Large intestine (tissue), 3 donors: Measurements from ENCODE around the gene HAP1. TPM values are rescaled to one million over a fixed set of nuclear protein-coding genes. Genes with fewer than 3 reads are reported as not detected.

Experiments
- DNase-seq, 2 donors: peaks; one replicate each; pipeline versions ENCODE4 v3.0.0 to v3.0.0-alpha.2; 2013
- H3K27ac ChIP-seq: one replicate; pipeline ENCODE4 v1.5.1; 2013; ENCODE audit warnings: low read length
- H3K27me3 ChIP-seq: 2 replicates; pipeline ENCODE4 v1.6.1; 2013; ENCODE audit warnings: low read length; ENCODE audit not compliant: control insufficient read depth, insufficient read depth
- H3K36me3 ChIP-seq: 2 replicates; pipeline ENCODE4 v1.6.1; 2013; ENCODE audit warnings: low read length; ENCODE audit not compliant: control insufficient read depth, insufficient read depth
- H3K4me1 ChIP-seq: one replicate; pipeline ENCODE4 v1.6.1; 2013; ENCODE audit warnings: low read length; ENCODE audit not compliant: control insufficient read depth, insufficient read depth
- H3K4me3 ChIP-seq: one replicate; pipeline ENCODE4 v1.5.1; 2013; ENCODE audit warnings: low read length
- H3K9me3 ChIP-seq: one replicate; pipeline ENCODE4 v1.6.1; 2013; ENCODE audit warnings: mild to moderate bottlenecking, low read depth, low read length, moderate library complexity; ENCODE audit not compliant: control insufficient read depth
- WGBS: methylation state at CpG from one replicate; pipeline ENCODE4 v1.1.5; 2013; ENCODE audit warnings: low lambda C conversion rate; ENCODE audit not compliant: insufficient coverage; 5-methylcytosine and 5-hydroxymethylcytosine counted together
- polyA plus RNA-seq: library from polyadenylated mRNA; unstranded; fragments of 120-200 nt; gene quantifications from one replicate; pipeline ENCODE4 v1.2.1, GENCODE V29; 2013

HAP1 gene
- polyA plus RNA-seq, 1 donor = 0.39 TPM

GRCh38 chr17:41763327-41763726, 28.9 kb upstream of the HAP1 start:
- H3K27ac ChIP-seq = no peak overlapping the region
- WGBS = no CpG with 5 or more reads among the region's 8 CpGs
- peaks cover 86% of the 10 kb centered on the region for H3K36me3 ChIP-seq
- H3K4me3 ChIP-seq = no peak overlapping the region
- H3K4me1 ChIP-seq = no peaks in the 10 kb centered on the region
- H3K9me3 ChIP-seq = no peaks in the 10 kb centered on the region
- H3K27me3 ChIP-seq = no peaks in the 10 kb centered on the region
- DNase-seq = no peak

GRCh38 chr17:41762841-41763240, 28.4 kb upstream of the HAP1 start:
- H3K9me3 ChIP-seq = no peaks in the 10 kb centered on the region
- no peak overlapping the region for H3K27ac ChIP-seq
- H3K4me3 ChIP-seq = no peak overlapping the region
- no CpG with 5 or more reads among the region's 16 CpGs for WGBS
- no peaks in the 10 kb centered on the region for H3K27me3 ChIP-seq
- no peaks in the 10 kb centered on the region for H3K4me1 ChIP-seq
- no peak for DNase-seq
- H3K36me3 ChIP-seq = peaks cover 89% of the 10 kb centered on the region

DNA sequence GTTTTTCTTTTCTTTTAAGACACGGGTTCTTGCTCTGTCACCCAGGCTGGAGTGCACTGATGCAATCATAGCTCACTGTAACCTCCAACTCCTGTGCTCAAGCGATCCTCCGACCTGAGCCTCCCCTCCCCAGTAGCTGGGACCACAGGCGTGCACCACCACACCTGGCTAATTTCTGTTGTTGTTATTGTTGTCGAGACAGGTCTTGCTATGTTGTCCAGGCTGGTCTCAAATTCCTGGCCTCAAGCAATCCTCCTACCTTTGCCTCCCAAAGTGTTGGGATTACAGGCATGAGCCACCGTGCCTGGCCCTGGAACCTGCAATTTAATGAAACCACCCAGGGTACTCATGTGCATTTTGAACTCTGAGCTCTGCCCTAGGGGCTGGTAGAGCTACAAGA, 27.9 kb upstream of the HAP1 start:
- WGBS = no CpG with 5 or more reads among the region's 6 CpGs

GRCh38 chr17:41760878-41761277, 26.4 kb upstream of the HAP1 start:
- DNase-seq = no peak
- Histone ChIP-seq H3K4me1 (no peaks in the 10 kb centered on the region), H3K27ac (no peak overlapping the region), H3K9me3 (no peaks in the 10 kb centered on the region), H3K36me3 (peaks cover 90% of the 10 kb centered on the region), H3K4me3 (no peak overlapping the region), H3K27me3 (no peaks in the 10 kb centered on the region)
- WGBS = no CpG with 5 or more reads among the region's 6 CpGs

More for the DNA sequence above, 27.9 kb upstream of the HAP1 start:
- H3K27ac ChIP-seq = no peak overlapping the region
- H3K36me3 ChIP-seq = peaks cover 89% of the 10 kb centered on the region
- no peak overlapping the region for H3K4me3 ChIP-seq
- no peak for DNase-seq
- no peaks in the 10 kb centered on the region for H3K9me3 ChIP-seq
- H3K27me3 ChIP-seq = no peaks in the 10 kb centered on the region
- no peaks in the 10 kb centered on the region for H3K4me1 ChIP-seq

GRCh38 chr17:41758601-41759000, 24.2 kb upstream of the HAP1 start:
- Histone ChIP-seq H3K36me3 (peaks cover 92% of the 10 kb centered on the region), H3K4me1 (no peaks in the 10 kb centered on the region), H3K4me3 (no peak overlapping the region), H3K27ac (no peak overlapping the region), H3K27me3 (no peaks in the 10 kb centered on the region), H3K9me3 (no peaks in the 10 kb centered on the region)
- no peak for DNase-seq
- no CpG with 5 or more reads among the region's 9 CpGs for WGBS

DNA sequence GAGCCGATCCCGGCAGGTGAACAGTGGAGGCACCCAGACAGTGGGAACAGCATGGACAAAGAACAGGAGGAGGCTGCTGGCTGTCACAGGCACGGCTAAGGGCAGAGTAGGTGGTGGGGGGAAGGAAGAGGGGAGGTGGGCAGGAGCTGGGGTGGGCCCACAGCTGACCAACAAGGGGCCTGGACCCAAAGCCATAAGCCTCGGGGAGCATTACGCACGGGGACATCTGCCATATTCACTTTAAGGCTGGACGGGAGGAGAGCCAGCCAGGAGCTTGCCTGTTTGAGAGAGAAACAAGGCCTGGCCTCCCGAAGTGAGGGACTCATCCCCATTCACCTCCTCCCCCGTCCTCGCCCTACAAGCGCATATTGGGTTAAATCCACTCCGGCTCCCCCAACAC, 19.6 kb upstream of the HAP1 start:
- peaks cover 58% of the 10 kb centered on the region for H3K36me3 ChIP-seq

GRCh38 chr17:41751288-41751687, 16.8 kb upstream of the HAP1 start:
- Histone ChIP-seq H3K36me3 (peaks cover 32% of the 10 kb centered on the region), H3K27me3 (no peaks in the 10 kb centered on the region), H3K4me3 (no peak overlapping the region), H3K4me1 (peaks cover 2% of the 10 kb centered on the region), H3K9me3 (no peaks in the 10 kb centered on the region), H3K27ac (no peak overlapping the region)
- WGBS = no CpG with 5 or more reads among the region's 3 CpGs
- DNase-seq = no peak

More for the DNA sequence above, 19.6 kb upstream of the HAP1 start:
- no peaks in the 10 kb centered on the region for H3K4me1 ChIP-seq
- H3K27me3 ChIP-seq = no peaks in the 10 kb centered on the region
- no peak overlapping the region for H3K27ac ChIP-seq
- DNase-seq = no peak
- H3K4me3 ChIP-seq = no peak overlapping the region
- WGBS = 63% methylated on average over 2 of the region's 12 CpGs
- H3K9me3 ChIP-seq = no peaks in the 10 kb centered on the region

DNA sequence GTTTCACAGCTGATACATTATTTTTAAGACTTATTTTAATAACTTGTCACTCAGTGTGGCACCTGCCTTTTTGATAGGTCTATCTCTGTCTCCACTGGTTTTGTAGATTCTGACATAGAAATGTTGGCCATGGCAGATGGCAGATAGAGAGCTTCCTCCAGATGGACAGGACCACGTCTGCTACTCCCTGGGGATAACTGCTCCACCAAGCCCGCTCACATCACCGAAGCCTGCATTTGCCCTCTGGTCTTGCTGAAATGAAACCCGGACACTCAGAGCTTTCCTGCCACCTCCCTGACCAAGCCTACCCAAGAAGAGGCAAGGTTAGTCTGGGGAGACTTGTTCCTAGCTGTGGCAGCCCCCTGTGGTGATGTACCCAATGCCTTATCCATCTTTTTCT, 16.4 kb upstream of the HAP1 start:
- WGBS = no CpG with 5 or more reads among the region's 4 CpGs
- H3K4me1 ChIP-seq = peaks cover 2% of the 10 kb centered on the region

DNA sequence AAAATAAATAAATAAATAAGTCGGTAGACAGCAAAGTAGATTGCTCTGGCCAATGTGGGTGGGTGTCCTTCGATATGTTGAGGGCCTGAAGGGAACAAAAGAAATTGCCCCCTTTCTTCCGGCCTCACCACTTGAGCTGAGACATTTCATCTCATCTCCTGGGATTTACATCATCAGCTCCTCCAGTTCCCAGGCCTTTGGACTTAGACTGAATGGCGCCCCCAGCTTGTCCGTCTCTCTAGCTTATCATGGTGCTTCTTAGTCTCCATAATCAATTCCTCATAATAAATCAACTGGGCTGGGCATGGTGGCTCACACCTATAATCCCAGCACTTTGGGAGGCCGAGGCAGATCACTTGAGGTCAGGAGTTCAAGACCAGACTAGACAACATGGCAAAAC, 13.8 kb upstream of the HAP1 start:
- no peaks in the 10 kb centered on the region for H3K27me3 ChIP-seq
- H3K27ac ChIP-seq = no peak overlapping the region
- H3K4me3 ChIP-seq = no peak overlapping the region
- no peaks in the 10 kb centered on the region for H3K9me3 ChIP-seq
- WGBS = 100% methylated on average over 2 of the region's 6 CpGs
- H3K4me1 ChIP-seq = peaks cover 2% of the 10 kb centered on the region
- peak in 1 of 2 donors; percentile 41 for DNase-seq
- H3K36me3 ChIP-seq = peaks cover 3% of the 10 kb centered on the region

More for the DNA sequence above, 16.4 kb upstream of the HAP1 start:
- Histone ChIP-seq H3K9me3 (no peaks in the 10 kb centered on the region), H3K36me3 (peaks cover 27% of the 10 kb centered on the region), H3K27me3 (no peaks in the 10 kb centered on the region), H3K27ac (no peak overlapping the region), H3K4me3 (no peak overlapping the region)
- DNase-seq = no peak

- Histone ChIP-seq H3K4me3 (no peak overlapping the region), H3K9me3 (no peaks in the 10 kb centered on the region), H3K4me1 (peaks cover 5% of the 10 kb centered on the region), H3K27me3 (peaks cover 11% of the 10 kb centered on the region), H3K36me3 (no peaks in the 10 kb centered on the region), H3K27ac (no peak overlapping the region)
- WGBS = no CpG with 5 or more reads among the region's 9 CpGs
- DNase-seq = no peak
Observed at GRCh38 chr17:41741709-41742108, 7.3 kb upstream of the HAP1 start.

- peaks cover 22% of the 10 kb centered on the region for H3K27me3 ChIP-seq
- no peaks in the 10 kb centered on the region for H3K9me3 ChIP-seq
- no peak overlapping the region for H3K27ac ChIP-seq
- DNase-seq = no peak
- H3K36me3 ChIP-seq = no peaks in the 10 kb centered on the region
- 100% methylated on average over 1 of the region's 5 CpGs for WGBS
- peaks cover 5% of the 10 kb centered on the region for H3K4me1 ChIP-seq
- no peak overlapping the region for H3K4me3 ChIP-seq
Observed at GRCh38 chr17:41740506-41740905, 6.1 kb upstream of the HAP1 start.
